B cell (primary cell): ENCODE measurements around the gene ZNF423.

ENCODE experiments used
- EZH2 ChIP-seq: IDR thresholded peaks from 2 replicates; pipeline ENCODE4 v1.6.1; 2012; ENCODE audit warnings: borderline replicate concordance, low read depth, mild to moderate bottlenecking, moderate library complexity, low read length; ENCODE audit not compliant: insufficient read depth, poor library complexity, severe bottlenecking
- TF ChIP-seq, protein P1 (sequence below): fragments of 200-600 bp; IDR thresholded peaks from one replicate; pipeline ENCODE4 v1.8.0; 2022; ENCODE audit warnings: antibody characterized with exemption, mild to moderate bottlenecking

- TF ChIP-seq, protein P1, sequence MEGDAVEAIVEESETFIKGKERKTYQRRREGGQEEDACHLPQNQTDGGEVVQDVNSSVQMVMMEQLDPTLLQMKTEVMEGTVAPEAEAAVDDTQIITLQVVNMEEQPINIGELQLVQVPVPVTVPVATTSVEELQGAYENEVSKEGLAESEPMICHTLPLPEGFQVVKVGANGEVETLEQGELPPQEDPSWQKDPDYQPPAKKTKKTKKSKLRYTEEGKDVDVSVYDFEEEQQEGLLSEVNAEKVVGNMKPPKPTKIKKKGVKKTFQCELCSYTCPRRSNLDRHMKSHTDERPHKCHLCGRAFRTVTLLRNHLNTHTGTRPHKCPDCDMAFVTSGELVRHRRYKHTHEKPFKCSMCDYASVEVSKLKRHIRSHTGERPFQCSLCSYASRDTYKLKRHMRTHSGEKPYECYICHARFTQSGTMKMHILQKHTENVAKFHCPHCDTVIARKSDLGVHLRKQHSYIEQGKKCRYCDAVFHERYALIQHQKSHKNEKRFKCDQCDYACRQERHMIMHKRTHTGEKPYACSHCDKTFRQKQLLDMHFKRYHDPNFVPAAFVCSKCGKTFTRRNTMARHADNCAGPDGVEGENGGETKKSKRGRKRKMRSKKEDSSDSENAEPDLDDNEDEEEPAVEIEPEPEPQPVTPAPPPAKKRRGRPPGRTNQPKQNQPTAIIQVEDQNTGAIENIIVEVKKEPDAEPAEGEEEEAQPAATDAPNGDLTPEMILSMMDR, result no peak
- TF ChIP-seq EZH2, result no peak
Observed at GRCh38 chr16:49833796-49834530, 21.9 kb downstream of the ZNF423 start.
